Astrocyte (in vitro differentiated cells and primary cell): Measurements from ENCODE around the gene FAM210B. TPM values are rescaled to one million over a fixed set of nuclear protein-coding genes. Genes with fewer than 3 reads are reported as not detected.

Source experiments
- DNase-seq: peaks from one replicate; pipeline ENCODE4 v3.0.0-alpha.2; 2010; ENCODE audit warnings: low read depth
- FAIRE-seq: peaks from 2 replicates; lab custom pipeline; 2011; peaks lifted over from hg19 to GRCh38; lab: Jason Lieb, UNC
- H2AFZ ChIP-seq: 2 replicates; pipeline ENCODE4 v1.6.0; 2012; ENCODE audit warnings: low read depth, low read length, inconsistent platforms
- H3K27ac ChIP-seq: 2 replicates; pipeline ENCODE4 v1.5.1; 2011; ENCODE audit warnings: low read depth, low read length, inconsistent platforms
- H3K27me3 ChIP-seq: 2 replicates; pipeline ENCODE4 v1.6.0; 2011; ENCODE audit warnings: low read length, inconsistent platforms; ENCODE audit not compliant: insufficient read depth
- H3K36me3 ChIP-seq: 2 replicates; pipeline ENCODE4 v1.5.1; 2011; ENCODE audit warnings: low read length, inconsistent platforms; ENCODE audit not compliant: insufficient read depth
- H3K4me1 ChIP-seq: 2 replicates; pipeline ENCODE4 v1.5.1; 2011; ENCODE audit warnings: low read length, inconsistent platforms; ENCODE audit not compliant: insufficient read depth
- H3K4me2 ChIP-seq: 2 replicates; pipeline ENCODE4 v1.6.0; 2012; ENCODE audit warnings: low read length, inconsistent platforms
- H3K4me3 ChIP-seq: 2 replicates; pipeline ENCODE4 v1.5.1; 2011; ENCODE audit warnings: low read depth, mild to moderate bottlenecking, low read length, inconsistent platforms; ENCODE audit not compliant: insufficient read depth
- H3K79me2 ChIP-seq: 2 replicates; pipeline ENCODE4 v1.6.0; 2012; ENCODE audit warnings: mild to moderate bottlenecking, low read length, inconsistent platforms; ENCODE audit not compliant: insufficient read depth
- H3K9ac ChIP-seq: 2 replicates; pipeline ENCODE4 v1.6.0; 2012; ENCODE audit warnings: mild to moderate bottlenecking, low read length, inconsistent platforms
- H3K9me3 ChIP-seq: 2 replicates; pipeline ENCODE4 v1.5.1; 2012; ENCODE audit warnings: low read depth, mild to moderate bottlenecking, low read length, inconsistent platforms; ENCODE audit not compliant: insufficient read depth
- H4K20me1 ChIP-seq: 2 replicates; pipeline ENCODE4 v1.6.0; 2012; ENCODE audit warnings: low read length, inconsistent platforms; ENCODE audit not compliant: insufficient read depth
- H3K27ac Mint-ChIP-seq: one replicate; pipeline ENCODE4 v1.8.0; 2021; ENCODE audit warnings: mild to moderate bottlenecking, mixed read lengths; ENCODE audit not compliant: unreplicated experiment
- H3K27me3 Mint-ChIP-seq: one replicate; pipeline ENCODE4 v1.8.0; 2021; ENCODE audit warnings: low read depth, mixed read lengths; ENCODE audit not compliant: unreplicated experiment
- H3K36me3 Mint-ChIP-seq: one replicate; pipeline ENCODE4 v1.8.0; 2021; ENCODE audit warnings: low read depth, mixed read lengths; ENCODE audit not compliant: unreplicated experiment
- H3K4me1 Mint-ChIP-seq: one replicate; pipeline ENCODE4 v1.8.0; 2021; ENCODE audit warnings: low read depth, mixed read lengths; ENCODE audit not compliant: unreplicated experiment
- H3K4me3 Mint-ChIP-seq: one replicate; pipeline ENCODE4 v1.8.0; 2021; ENCODE audit warnings: mild to moderate bottlenecking, moderate library complexity, mixed read lengths; ENCODE audit not compliant: unreplicated experiment
- H3K9me3 Mint-ChIP-seq: one replicate; pipeline ENCODE4 v1.8.0; 2021; ENCODE audit warnings: mild to moderate bottlenecking, mixed read lengths; ENCODE audit not compliant: unreplicated experiment
- CTCF ChIP-seq: IDR thresholded peaks from 2 replicates; pipeline ENCODE4 v1.5.1; 2011; ENCODE audit warnings: low read depth, mild to moderate bottlenecking, inconsistent platforms, low read length, moderate library complexity; ENCODE audit not compliant: insufficient read depth
- EZH2 ChIP-seq: IDR thresholded peaks from 2 replicates; pipeline ENCODE4 v1.6.1; 2012; ENCODE audit warnings: mild to moderate bottlenecking, low read length, inconsistent platforms; ENCODE audit not compliant: insufficient read depth
- total RNA-seq: library from RNA; stranded (reverse); gene quantifications from 2 replicates; pipeline ENCODE4 v1.2.1, GENCODE V29; 2021

The FAM210B gene
- total RNA-seq, 1 donor from 2014 or later, result 46.3 TPM

- peaks cover 40% of the 10 kb centered on the region for H3K79me2 ChIP-seq
- FAIRE-seq, result no peak
Measured at GRCh38 chr20:56361900-56362299, 3.1 kb downstream of the FAM210B start.

DNA sequence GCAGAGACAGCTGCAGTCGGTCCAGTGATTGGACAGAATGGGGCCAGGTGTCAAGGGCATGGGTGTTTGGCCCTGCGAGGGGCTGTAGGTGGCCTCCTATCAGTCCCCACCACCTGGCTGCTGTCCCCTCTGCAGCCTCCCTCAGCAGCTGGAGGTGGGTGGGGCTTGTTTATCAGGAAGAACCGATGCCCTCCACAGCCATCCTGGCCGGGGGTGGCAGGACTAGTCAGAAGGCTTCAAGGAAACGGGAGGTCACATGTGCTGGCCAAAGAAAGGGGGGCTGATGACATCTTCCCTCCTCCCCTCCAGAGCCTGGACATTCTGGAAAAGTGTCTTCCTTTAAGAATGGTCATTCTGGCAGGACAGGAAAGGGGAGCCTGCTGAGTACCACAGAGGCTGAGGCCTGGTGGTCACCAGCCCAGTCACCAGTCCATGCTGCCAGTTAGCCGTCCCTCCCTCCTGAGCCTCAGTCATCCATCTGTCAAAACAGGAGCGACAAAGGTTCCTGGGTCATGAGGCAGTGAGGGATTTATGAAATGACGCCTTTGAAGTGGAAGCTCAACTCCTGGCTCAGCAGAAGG lies 4.1 kb downstream of the FAM210B start:
- Mint-ChIP-seq H3K4me1 (peaks cover 23% of the 10 kb centered on the region), H3K36me3 (peaks cover 9% of the 10 kb centered on the region), H3K27ac (no peak overlapping the region), H3K27me3 (no peaks in the 10 kb centered on the region), H3K9me3 (no peaks in the 10 kb centered on the region), H3K4me3 (no peak overlapping the region)
- TF ChIP-seq EZH2 (no peak), CTCF (no peak)
- Histone ChIP-seq H2AFZ (no peak overlapping the region), H3K9ac (no peak overlapping the region), H3K4me3 (no peak overlapping the region), H3K9me3 (no peaks in the 10 kb centered on the region), H3K4me1 (peaks cover 15% of the 10 kb centered on the region), H3K27ac (no peak overlapping the region), H3K79me2 (peaks cover 40% of the 10 kb centered on the region), H3K36me3 (no peaks in the 10 kb centered on the region), H3K4me2 (no peak overlapping the region), H4K20me1 (peaks cover 12% of the 10 kb centered on the region), H3K27me3 (no peaks in the 10 kb centered on the region)
- no peak for FAIRE-seq
- no peak for DNase-seq

More at GRCh38 chr20:56361900-56362299, 3.1 kb downstream of the FAM210B start:
- Histone ChIP-seq H4K20me1 (peaks cover 12% of the 10 kb centered on the region), H3K27ac (no peak overlapping the region), H3K9me3 (no peaks in the 10 kb centered on the region), H3K36me3 (no peaks in the 10 kb centered on the region), H3K4me1 (peaks cover 15% of the 10 kb centered on the region), H3K27me3 (peaks cover 3% of the 10 kb centered on the region), H3K9ac (no peak overlapping the region), H2AFZ (no peak overlapping the region), H3K4me2 (no peak overlapping the region), H3K4me3 (no peak overlapping the region)
- H3K27ac Mint-ChIP-seq, result no peak overlapping the region
- no peak overlapping the region for H3K4me3 Mint-ChIP-seq
- H3K9me3 Mint-ChIP-seq, result no peaks in the 10 kb centered on the region
- H3K27me3 Mint-ChIP-seq, result no peaks in the 10 kb centered on the region
- DNase-seq, result no peak
- H3K36me3 Mint-ChIP-seq, result peaks cover 8% of the 10 kb centered on the region
- TF ChIP-seq EZH2 (no peak), CTCF (no peak)
- H3K4me1 Mint-ChIP-seq, result peaks cover 23% of the 10 kb centered on the region

DNA sequence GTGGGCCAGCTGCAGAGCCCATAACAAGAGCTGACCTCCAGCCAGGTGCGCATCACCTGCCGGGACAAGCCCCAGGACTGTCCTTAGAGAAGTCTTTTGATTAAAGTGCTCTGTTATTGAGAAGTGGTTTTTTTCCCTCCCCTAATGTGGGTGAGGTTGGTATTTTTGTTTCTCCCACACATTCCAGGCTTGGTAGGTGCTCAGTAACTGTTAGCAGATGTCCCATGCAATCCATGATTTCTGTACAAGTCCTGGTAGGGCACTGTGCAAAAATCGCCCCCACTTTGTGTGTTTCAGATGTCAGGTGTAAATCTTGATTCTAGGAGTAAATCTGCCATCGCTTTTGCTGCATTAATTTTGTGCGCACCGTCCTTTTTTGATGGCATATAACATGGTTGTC lies 4.7 kb downstream of the FAM210B start:
- Mint-ChIP-seq H3K4me1 (peaks cover 23% of the 10 kb centered on the region), H3K36me3 (peaks cover 9% of the 10 kb centered on the region), H3K27ac (no peak overlapping the region), H3K9me3 (no peaks in the 10 kb centered on the region), H3K27me3 (no peaks in the 10 kb centered on the region), H3K4me3 (no peak overlapping the region)
- Histone ChIP-seq H3K4me1 (peaks cover 15% of the 10 kb centered on the region), H2AFZ (no peak overlapping the region), H3K4me3 (no peak overlapping the region), H3K27me3 (no peaks in the 10 kb centered on the region), H3K79me2 (peaks cover 40% of the 10 kb centered on the region), H3K36me3 (peaks cover 3% of the 10 kb centered on the region), H3K4me2 (no peak overlapping the region), H3K27ac (no peak overlapping the region), H3K9me3 (no peaks in the 10 kb centered on the region), H3K9ac (no peak overlapping the region), H4K20me1 (peaks cover 12% of the 10 kb centered on the region)
- DNase-seq (no peak), FAIRE-seq (no peak)
- TF ChIP-seq EZH2, result no peak
- no peak for TF ChIP-seq CTCF
